ENCODE measurements around the gene ASTE1. TPM values are rescaled to one million over a fixed set of nuclear protein-coding genes. Genes with fewer than 3 reads are reported as not detected.
"Not testable (repeated sequence)": the region's sequence is repeated elsewhere in the genome, so short reads cannot be mapped to it uniquely, and the experiment has no call there.

The ASTE1 gene
- total and polyA plus RNA-seq, 2 donors (not counting 1 experiment from before 2014, with no cell fraction given) = 6.3 to 6.6 TPM

DNA sequence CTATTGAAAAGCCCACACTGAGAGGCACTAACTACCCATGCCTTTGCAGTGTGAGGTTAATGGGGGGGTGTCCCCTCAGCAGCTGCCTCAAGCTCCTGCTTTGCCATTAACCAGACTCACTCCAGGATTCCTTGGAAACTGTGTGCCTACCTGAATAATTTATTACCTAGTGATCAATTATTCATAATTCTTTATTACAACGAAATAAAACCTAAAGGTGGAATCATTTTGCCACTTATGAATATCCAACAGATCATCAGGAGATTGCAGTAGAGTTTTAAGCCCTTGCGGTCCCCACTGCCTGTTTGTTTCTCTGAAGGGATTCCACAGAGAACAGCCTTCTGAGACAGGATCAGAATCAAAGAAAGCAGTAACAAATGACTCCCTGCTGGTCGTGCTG, 23.4 kb upstream of the ASTE1 start:
- Histone ChIP-seq H3K9ac (ENCODE audit: insufficient read depth, low read length) (no peak overlapping the region), H3K9me3 (ENCODE audit: control insufficient read depth, insufficient read depth, low read depth, low read length) (no peaks in the 10 kb centered on the region), H3K79me2 (ENCODE audit: control insufficient read depth, insufficient read depth, low read length) (no peaks in the 10 kb centered on the region), H4K20me1 (ENCODE audit: control insufficient read depth, extremely low read depth, insufficient read depth, low read length) (no peaks in the 10 kb centered on the region), H3K27ac (ENCODE audit: insufficient read depth, low read length) (no peak overlapping the region), H2AFZ (ENCODE audit: low read length) (no peak overlapping the region), H3K36me3 (ENCODE audit: control insufficient read depth, insufficient read depth, low read length) (no peaks in the 10 kb centered on the region), H3K4me1 (ENCODE audit: control insufficient read depth, extremely low read depth, insufficient read depth, low read length) (no peaks in the 10 kb centered on the region), H3K27me3 (ENCODE audit: control insufficient read depth, insufficient read depth, low read length) (no peaks in the 10 kb centered on the region), H3K4me3 (replicated peaks in 1 of 4; ENCODE audit: control extremely low read depth in 1 of 4, insufficient read depth in 1 of 4, low read depth in 3 of 4, low read length in 4 of 4) (no peak overlapping the region), H3K4me2 (ENCODE audit: extremely low read depth, insufficient read depth, low read length) (no peak overlapping the region)
- TF ChIP-seq EZH2 (IDR thresholded peaks at IDR 0.05; ENCODE audit: low read length, missing control alignments) = no peak
- TF ChIP-seq, protein P1, sequence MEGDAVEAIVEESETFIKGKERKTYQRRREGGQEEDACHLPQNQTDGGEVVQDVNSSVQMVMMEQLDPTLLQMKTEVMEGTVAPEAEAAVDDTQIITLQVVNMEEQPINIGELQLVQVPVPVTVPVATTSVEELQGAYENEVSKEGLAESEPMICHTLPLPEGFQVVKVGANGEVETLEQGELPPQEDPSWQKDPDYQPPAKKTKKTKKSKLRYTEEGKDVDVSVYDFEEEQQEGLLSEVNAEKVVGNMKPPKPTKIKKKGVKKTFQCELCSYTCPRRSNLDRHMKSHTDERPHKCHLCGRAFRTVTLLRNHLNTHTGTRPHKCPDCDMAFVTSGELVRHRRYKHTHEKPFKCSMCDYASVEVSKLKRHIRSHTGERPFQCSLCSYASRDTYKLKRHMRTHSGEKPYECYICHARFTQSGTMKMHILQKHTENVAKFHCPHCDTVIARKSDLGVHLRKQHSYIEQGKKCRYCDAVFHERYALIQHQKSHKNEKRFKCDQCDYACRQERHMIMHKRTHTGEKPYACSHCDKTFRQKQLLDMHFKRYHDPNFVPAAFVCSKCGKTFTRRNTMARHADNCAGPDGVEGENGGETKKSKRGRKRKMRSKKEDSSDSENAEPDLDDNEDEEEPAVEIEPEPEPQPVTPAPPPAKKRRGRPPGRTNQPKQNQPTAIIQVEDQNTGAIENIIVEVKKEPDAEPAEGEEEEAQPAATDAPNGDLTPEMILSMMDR (conservative IDR thresholded peaks at IDR 0.05 in 1 of 2, IDR thresholded peaks at IDR 0.05 in 1 of 2; ENCODE audit: low read depth in 1 of 2, low read length in 2 of 2) = no peak
- DNase-seq (ENCODE audit: low read depth in 2 of 2) = no peak

DNA sequence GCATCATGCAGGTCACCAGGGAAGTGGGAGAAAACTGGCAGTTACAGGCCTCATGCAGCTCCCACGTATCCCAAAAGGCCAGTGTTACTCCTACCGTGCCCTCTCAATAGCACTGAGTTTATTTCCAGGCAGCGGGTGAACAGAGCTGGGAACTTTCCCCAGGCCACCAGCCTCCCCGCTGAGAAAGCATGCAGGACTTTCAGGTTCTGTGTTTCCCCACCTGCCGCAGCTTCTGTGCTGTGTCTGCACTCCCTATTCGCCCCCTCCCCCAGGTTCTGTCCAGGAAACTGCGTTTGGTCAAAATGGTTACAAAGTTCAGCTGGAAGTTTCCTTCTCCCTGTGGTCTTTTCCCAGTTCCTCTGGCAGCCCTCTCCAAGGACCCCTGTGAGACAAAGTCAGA, 21.4 kb upstream of the ASTE1 start:
- no peaks in the 10 kb centered on the region for H3K27me3 ChIP-seq (ENCODE audit: control insufficient read depth, insufficient read depth, low read length)
- no peak overlapping the region for H3K4me2 ChIP-seq (ENCODE audit: extremely low read depth, insufficient read depth, low read length)
- no peaks in the 10 kb centered on the region for H4K20me1 ChIP-seq (ENCODE audit: control insufficient read depth, extremely low read depth, insufficient read depth, low read length)
- H3K4me1 ChIP-seq (ENCODE audit: control insufficient read depth, extremely low read depth, insufficient read depth, low read length) = no peaks in the 10 kb centered on the region
- H3K9ac ChIP-seq (ENCODE audit: insufficient read depth, low read length) = no peak overlapping the region
- no peak overlapping the region for H3K27ac ChIP-seq (ENCODE audit: insufficient read depth, low read length)
- H3K9me3 ChIP-seq (ENCODE audit: control insufficient read depth, insufficient read depth, low read depth, low read length) = no peaks in the 10 kb centered on the region
- H3K36me3 ChIP-seq (ENCODE audit: control insufficient read depth, insufficient read depth, low read length) = no peaks in the 10 kb centered on the region
- H3K4me3 ChIP-seq (replicated peaks in 1 of 4; ENCODE audit: control extremely low read depth in 1 of 4, insufficient read depth in 1 of 4, low read depth in 3 of 4, low read length in 4 of 4) = no peak overlapping the region
- H3K79me2 ChIP-seq (ENCODE audit: control insufficient read depth, insufficient read depth, low read length) = no peaks in the 10 kb centered on the region
- no peak overlapping the region for H2AFZ ChIP-seq (ENCODE audit: low read length)
- no peak for DNase-seq (ENCODE audit: low read depth in 2 of 2)
- no peak for TF ChIP-seq EZH2 (IDR thresholded peaks at IDR 0.05; ENCODE audit: low read length, missing control alignments)
- TF ChIP-seq, protein P1 (conservative IDR thresholded peaks at IDR 0.05 in 1 of 2, IDR thresholded peaks at IDR 0.05 in 1 of 2; ENCODE audit: low read depth in 1 of 2, low read length in 2 of 2) = no peak

DNA sequence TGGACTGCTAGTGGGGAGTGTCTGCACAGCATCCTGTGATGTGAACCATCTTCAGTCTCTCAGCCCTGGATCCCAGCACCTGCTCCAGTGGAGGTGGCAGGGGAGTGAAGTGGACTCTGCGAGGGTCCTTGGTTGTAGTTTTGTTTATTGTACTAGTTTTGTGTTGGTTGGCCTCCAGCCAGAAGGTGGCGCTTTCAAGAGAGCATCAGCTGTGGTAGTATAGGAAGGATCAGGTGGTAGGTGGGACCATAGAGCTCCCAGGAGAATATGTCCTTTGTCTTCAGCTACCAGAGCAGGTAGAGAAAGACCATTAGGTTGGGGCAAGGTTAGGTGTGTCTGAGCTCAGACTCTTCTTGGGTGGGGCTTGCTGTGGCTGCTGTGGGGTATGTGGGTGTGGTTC, 21.0 kb upstream of the ASTE1 start:
- no peaks in the 10 kb centered on the region for H3K4me1 ChIP-seq (ENCODE audit: control insufficient read depth, extremely low read depth, insufficient read depth, low read length)

DNA sequence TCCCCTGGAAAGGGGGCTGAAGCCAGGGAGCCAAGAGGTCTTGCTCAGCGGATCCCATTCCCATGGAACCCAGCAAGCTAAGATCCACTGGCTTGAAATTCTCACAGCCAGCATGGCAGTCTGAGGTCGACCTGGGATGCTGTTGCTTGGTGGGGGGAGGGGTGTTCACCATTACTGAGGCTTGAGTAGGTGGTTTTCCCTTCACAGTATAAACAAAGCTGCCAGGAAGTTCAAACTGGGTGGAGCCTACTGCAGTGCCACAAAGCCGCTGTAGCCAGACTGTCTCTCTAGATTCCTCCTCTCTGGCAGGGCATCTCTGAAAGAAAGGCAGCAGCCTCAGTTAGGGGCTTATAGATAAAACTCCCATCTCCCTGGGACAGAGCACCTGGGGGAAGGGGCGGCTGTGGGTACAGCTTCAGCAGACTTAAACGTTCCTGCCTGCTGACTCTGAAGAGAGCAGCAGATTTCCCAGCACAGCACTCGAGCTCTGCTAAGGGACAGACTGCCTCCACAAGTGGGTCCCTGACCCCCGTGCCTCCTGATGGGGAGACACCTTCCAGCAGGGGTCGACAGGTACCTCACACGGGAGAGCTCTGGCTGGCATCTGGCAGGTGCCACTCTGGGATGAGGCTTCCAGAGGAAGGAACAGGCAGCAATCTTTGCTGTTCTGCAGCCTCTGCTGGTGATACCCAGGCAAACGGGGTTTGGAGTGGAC, 15.8 kb upstream of the ASTE1 start:
- H3K9ac ChIP-seq (ENCODE audit: insufficient read depth, low read length); H3K79me2 ChIP-seq (ENCODE audit: control insufficient read depth, insufficient read depth, low read length); H3K27ac ChIP-seq (ENCODE audit: insufficient read depth, low read length); H3K36me3 ChIP-seq (ENCODE audit: control insufficient read depth, insufficient read depth, low read length); H3K4me2 ChIP-seq (ENCODE audit: extremely low read depth, insufficient read depth, low read length); H3K27me3 ChIP-seq (ENCODE audit: control insufficient read depth, insufficient read depth, low read length); H3K9me3 ChIP-seq (ENCODE audit: control insufficient read depth, insufficient read depth, low read depth, low read length); DNase-seq (ENCODE audit: low read depth in 2 of 2); H3K4me1 ChIP-seq (ENCODE audit: control insufficient read depth, extremely low read depth, insufficient read depth, low read length); H2AFZ ChIP-seq (ENCODE audit: low read length); H4K20me1 ChIP-seq (ENCODE audit: control insufficient read depth, extremely low read depth, insufficient read depth, low read length); H3K4me3 ChIP-seq (replicated peaks in 1 of 4; ENCODE audit: control extremely low read depth in 1 of 4, insufficient read depth in 1 of 4, low read depth in 3 of 4, low read length in 4 of 4): not testable (repeated sequence)

More for the DNA sequence above, 21.0 kb upstream of the ASTE1 start:
- Histone ChIP-seq H3K79me2 (ENCODE audit: control insufficient read depth, insufficient read depth, low read length) (no peaks in the 10 kb centered on the region), H2AFZ (ENCODE audit: low read length) (no peak overlapping the region), H3K27me3 (ENCODE audit: control insufficient read depth, insufficient read depth, low read length) (no peaks in the 10 kb centered on the region), H3K27ac (ENCODE audit: insufficient read depth, low read length) (no peak overlapping the region), H3K36me3 (ENCODE audit: control insufficient read depth, insufficient read depth, low read length) (no peaks in the 10 kb centered on the region), H3K4me3 (replicated peaks in 1 of 4; ENCODE audit: control extremely low read depth in 1 of 4, insufficient read depth in 1 of 4, low read depth in 3 of 4, low read length in 4 of 4) (no peak overlapping the region), H3K9ac (ENCODE audit: insufficient read depth, low read length) (no peak overlapping the region), H3K4me2 (ENCODE audit: extremely low read depth, insufficient read depth, low read length) (no peak overlapping the region), H3K9me3 (ENCODE audit: control insufficient read depth, insufficient read depth, low read depth, low read length) (no peaks in the 10 kb centered on the region), H4K20me1 (ENCODE audit: control insufficient read depth, extremely low read depth, insufficient read depth, low read length) (no peaks in the 10 kb centered on the region)
- no peak for DNase-seq (ENCODE audit: low read depth in 2 of 2)
- TF ChIP-seq, protein P1 (conservative IDR thresholded peaks at IDR 0.05 in 1 of 2, IDR thresholded peaks at IDR 0.05 in 1 of 2; ENCODE audit: low read depth in 1 of 2, low read length in 2 of 2) = no peak
- TF ChIP-seq EZH2 (IDR thresholded peaks at IDR 0.05; ENCODE audit: low read length, missing control alignments) = no peak
